ENCODE data around the gene MRPL24. TPM values are rescaled to one million over a fixed set of nuclear protein-coding genes. Genes with fewer than 3 reads are reported as not detected.

The MRPL24 gene
- total RNA-seq, 2 experiments from 2014 or later: 50.4 to 54.7 TPM

GRCh38 chr1:156740237-156740740 is 599 bp downstream of the MRPL24 start:
- peak overlapping the region; percentile 97 for H3K4me3 Mint-ChIP-seq
- H3K4me1 Mint-ChIP-seq: peaks cover 47% of the 10 kb centered on the region
- H3K9me3 Mint-ChIP-seq: no peaks in the 10 kb centered on the region
- DNase-seq: no peak
- peaks cover 65% of the 10 kb centered on the region for H3K36me3 Mint-ChIP-seq (ENCODE audit: low read depth)
- ChIA-PET CTCF (interaction anchor here (1.0 to 5.6 kb wide), 6 partner anchors 8 to 120 kb away, joined by 3 to 63 read pairs (median 8); partner anchors contain the start of genes INSRR, ISG20L2, METTL25B and NTRK1), POLR2A (interaction anchor here (1.4 to 1.6 kb wide), 2 partner anchors 12 kb away, joined by 7 to 12 read pairs; partner anchors contain the start of genes HDGF, ISG20L2 and METTL25B)
- no peaks in the 10 kb centered on the region for H3K27me3 Mint-ChIP-seq
- peak overlapping the region; percentile 95 for H3K27ac Mint-ChIP-seq

GRCh38 chr1:156738916-156739315 is 2.0 kb downstream of the MRPL24 start:
- H3K9me3 Mint-ChIP-seq: no peaks in the 10 kb centered on the region
- peaks cover 40% of the 10 kb centered on the region for H3K4me1 Mint-ChIP-seq
- H3K4me3 Mint-ChIP-seq: no peak overlapping the region
- POLR2A ChIA-PET: interaction anchor here (0.6 to 1.0 kb wide), 2 partner anchors 10 to 13 kb away, joined by 3 read pairs; partner anchors contain the start of genes HDGF, ISG20L2 and METTL25B
- H3K27ac Mint-ChIP-seq: no peak overlapping the region
- peaks cover 54% of the 10 kb centered on the region for H3K36me3 Mint-ChIP-seq (ENCODE audit: low read depth)
- DNase-seq: no peak
- CTCF ChIA-PET: interaction anchor here (0.6 to 5.6 kb wide), 5 partner anchors 12 to 153 kb away, joined by 3 to 63 read pairs (median 3); partner anchors contain the start of genes ISG20L2 and METTL25B
- H3K27me3 Mint-ChIP-seq: no peaks in the 10 kb centered on the region

DNA sequence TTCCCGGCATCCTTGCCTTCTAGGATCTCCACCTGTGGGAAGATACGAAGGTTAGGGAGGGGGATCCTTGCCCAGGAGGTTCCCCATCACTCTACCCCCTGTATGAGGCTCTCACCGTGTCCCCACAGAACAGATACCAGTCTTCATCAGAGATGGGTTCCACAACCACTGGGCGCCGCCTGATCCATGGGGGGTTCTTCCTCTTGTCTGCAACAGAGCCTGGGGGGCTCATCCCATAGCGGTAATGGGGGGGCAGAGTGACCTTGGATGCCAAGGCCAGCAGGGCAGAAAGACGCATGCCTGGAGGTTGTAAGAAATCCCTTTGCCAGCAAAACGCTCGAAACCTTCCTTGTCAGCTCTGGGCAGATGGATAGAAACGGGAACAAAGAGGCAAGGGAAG is 2.5 kb downstream of the MRPL24 start:
- no peak for DNase-seq
- H3K36me3 Mint-ChIP-seq (ENCODE audit: low read depth): peaks cover 49% of the 10 kb centered on the region
- ChIA-PET POLR2A (interaction anchor here (0.6 to 1.0 kb wide), 2 partner anchors 10 to 13 kb away, joined by 3 read pairs; partner anchors contain the start of genes HDGF, ISG20L2 and METTL25B), CTCF (interaction anchor here (1.0 to 5.6 kb wide), 4 partner anchors 11 to 154 kb away, joined by 3 to 63 read pairs (median 3); partner anchors contain the start of genes ISG20L2 and METTL25B)
- no peak overlapping the region for H3K27ac Mint-ChIP-seq
- no peaks in the 10 kb centered on the region for H3K9me3 Mint-ChIP-seq
- H3K4me3 Mint-ChIP-seq: no peak overlapping the region
- peaks cover 36% of the 10 kb centered on the region for H3K4me1 Mint-ChIP-seq
- no peaks in the 10 kb centered on the region for H3K27me3 Mint-ChIP-seq

- POLR2A ChIA-PET: no interaction called here
- H3K27me3 Mint-ChIP-seq: no peaks in the 10 kb centered on the region
- H3K27ac Mint-ChIP-seq: no peak overlapping the region
- H3K36me3 Mint-ChIP-seq (ENCODE audit: low read depth): peaks cover 25% of the 10 kb centered on the region
- H3K4me3 Mint-ChIP-seq: no peak overlapping the region
- H3K9me3 Mint-ChIP-seq: no peaks in the 10 kb centered on the region
- DNase-seq: no peak
- H3K4me1 Mint-ChIP-seq: peaks cover 21% of the 10 kb centered on the region
- CTCF ChIA-PET: interaction anchor here (0.6 to 2.3 kb wide), 4 partner anchors 8 to 361 kb away, joined by 3 to 16 read pairs (median 4); partner anchors contain the start of gene PRCC
Observed at GRCh38 chr1:156733989-156734584, 6.8 kb downstream of the MRPL24 start.

GRCh38 chr1:156728599-156729462 is 12.1 kb downstream of the MRPL24 start, which contains the start of gene ISG20L2:
ISG20L2 (minus strand) TSS chr1:156728766; CDS start chr1:156727652, 1,114 bp downstream.
- H3K9me3 Mint-ChIP-seq: no peaks in the 10 kb centered on the region
- H3K36me3 Mint-ChIP-seq (ENCODE audit: low read depth): peaks cover 16% of the 10 kb centered on the region
- ChIA-PET POLR2A (interaction anchor here (0.7 to 1.8 kb wide), 7 partner anchors 10 to 70 kb away, joined by 3 to 12 read pairs (median 3); partner anchors contain the start of genes HDGF, MRPL24 and PRCC), CTCF (interaction anchor here (0.6 to 7.4 kb wide), 19 partner anchors 8 to 343 kb away, joined by 3 to 106 read pairs (median 4); partner anchors contain the start of genes INSRR, MRPL24, NTRK1 and PRCC)
- H3K4me3 Mint-ChIP-seq: no peak within 1 kb of the TSS
- H3K27ac Mint-ChIP-seq: no peak within 1 kb of the TSS
- H3K4me1 Mint-ChIP-seq: peaks cover 27% of the 10 kb centered on the region
- H3K27me3 Mint-ChIP-seq: no peaks in the 10 kb centered on the region
- DNase-seq: peak; percentile 98

- Mint-ChIP-seq H3K36me3 (ENCODE audit: low read depth) (peaks cover 22% of the 10 kb centered on the region), H3K4me1 (peaks cover 34% of the 10 kb centered on the region), H3K27ac (no peak within 1 kb of the TSS), H3K27me3 (no peaks in the 10 kb centered on the region), H3K9me3 (no peaks in the 10 kb centered on the region), H3K4me3 (no peak within 1 kb of the TSS)
- ChIA-PET CTCF (interaction anchor here (0.6 to 7.4 kb wide), 22 partner anchors 9 to 342 kb away, joined by 3 to 106 read pairs (median 4); partner anchors contain the start of genes CRABP2, INSRR, MRPL24 and NTRK1), POLR2A (interaction anchor here (0.7 to 1.8 kb wide), 8 partner anchors 11 to 71 kb away, joined by 3 to 12 read pairs (median 3); partner anchors contain the start of genes HDGF, MRPL24 and PRCC)
- DNase-seq: peak; percentile 82
Observed at GRCh38 chr1:156727926-156728598, 12.8 kb downstream of the MRPL24 start, which contains the start of gene METTL25B. METTL25B (plus strand) TSS chr1:156728469; CDS start chr1:156729105, 636 bp downstream.

- Mint-ChIP-seq H3K27me3 (no peaks in the 10 kb centered on the region), H3K4me1 (peaks cover 34% of the 10 kb centered on the region), H3K9me3 (no peaks in the 10 kb centered on the region), H3K4me3 (no peak overlapping the region), H3K27ac (no peak overlapping the region), H3K36me3 (ENCODE audit: low read depth) (peaks cover 22% of the 10 kb centered on the region)
- ChIA-PET CTCF (interaction anchor here (1.0 to 7.4 kb wide), 19 partner anchors 13 to 200 kb away, joined by 3 to 106 read pairs (median 14); partner anchors contain the start of genes CRABP2, HDGF, INSRR and MRPL24), POLR2A (interaction anchor here (0.8 to 1.8 kb wide), 2 partner anchors 14 to 24 kb away, joined by 3 to 8 read pairs; partner anchors contain the start of gene HDGF)
- no peak for DNase-seq
Observed at GRCh38 chr1:156727492-156727891, 13.4 kb downstream of the MRPL24 start.

DNA sequence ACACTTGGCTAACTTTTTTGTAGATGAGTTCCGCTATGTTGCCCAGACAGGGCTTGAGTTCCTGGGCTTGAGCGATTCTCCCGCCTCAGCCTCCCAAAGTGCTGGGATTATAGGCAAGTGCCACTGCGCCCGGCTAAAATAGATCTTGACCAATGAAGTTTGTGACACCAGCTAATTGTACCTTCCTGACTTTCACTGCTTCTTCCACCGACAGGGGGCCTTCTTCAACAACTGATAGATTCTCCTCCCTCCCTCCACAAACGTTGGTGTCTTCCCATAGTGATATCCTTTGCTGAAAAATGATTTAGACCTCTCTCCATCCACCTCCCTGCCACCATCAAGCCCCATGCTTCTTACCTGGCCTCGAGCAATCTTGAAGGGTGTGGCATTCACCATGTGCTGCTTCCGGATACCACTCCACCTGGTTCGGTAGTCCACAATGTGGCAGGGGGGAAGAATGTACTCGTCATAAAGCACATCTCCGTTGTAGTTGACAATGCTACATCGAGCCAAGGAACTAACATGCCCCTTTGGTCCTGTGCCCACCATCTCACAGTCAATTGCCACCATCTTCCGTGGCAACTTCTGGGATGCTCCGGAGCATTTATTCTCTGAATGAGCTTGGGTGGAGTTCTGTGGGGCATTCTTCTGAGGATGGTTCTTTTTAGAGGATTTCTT is 14.2 kb downstream of the MRPL24 start:
- peaks cover 34% of the 10 kb centered on the region for H3K4me1 Mint-ChIP-seq
- ChIA-PET POLR2A (interaction anchor here (0.9 kb wide), 1 partner anchor 38 kb away, joined by 4 read pairs; no protein-coding TSS in a partner anchor), CTCF (interaction anchor here (0.6 to 7.4 kb wide), 60 partner anchors 8 to 226 kb away, joined by 3 to 106 read pairs (median 6); partner anchors contain the start of genes CRABP2, HDGF, INSRR and MRPL24)
- peak; percentile 73 for DNase-seq
- no peaks in the 10 kb centered on the region for H3K9me3 Mint-ChIP-seq
- no peaks in the 10 kb centered on the region for H3K27me3 Mint-ChIP-seq
- H3K36me3 Mint-ChIP-seq (ENCODE audit: low read depth): peaks cover 24% of the 10 kb centered on the region
- no peak overlapping the region for H3K4me3 Mint-ChIP-seq
- H3K27ac Mint-ChIP-seq: no peak overlapping the region

- Mint-ChIP-seq H3K27ac (no peak overlapping the region), H3K9me3 (no peaks in the 10 kb centered on the region), H3K4me3 (no peak overlapping the region), H3K4me1 (peaks cover 32% of the 10 kb centered on the region), H3K36me3 (ENCODE audit: low read depth) (peaks cover 31% of the 10 kb centered on the region), H3K27me3 (no peaks in the 10 kb centered on the region)
- POLR2A ChIA-PET: interaction anchor here (0.9 kb wide), 1 partner anchor 37 kb away, joined by 4 read pairs; no protein-coding TSS in a partner anchor
- DNase-seq: peak; percentile 85
- CTCF ChIA-PET: interaction anchor here (0.5 to 7.4 kb wide), 66 partner anchors 9 to 282 kb away, joined by 3 to 106 read pairs (median 5); partner anchors contain the start of genes CRABP2, HDGF, INSRR and MRPL24
Observed at GRCh38 chr1:156725683-156726280, 15.1 kb downstream of the MRPL24 start.

DNA sequence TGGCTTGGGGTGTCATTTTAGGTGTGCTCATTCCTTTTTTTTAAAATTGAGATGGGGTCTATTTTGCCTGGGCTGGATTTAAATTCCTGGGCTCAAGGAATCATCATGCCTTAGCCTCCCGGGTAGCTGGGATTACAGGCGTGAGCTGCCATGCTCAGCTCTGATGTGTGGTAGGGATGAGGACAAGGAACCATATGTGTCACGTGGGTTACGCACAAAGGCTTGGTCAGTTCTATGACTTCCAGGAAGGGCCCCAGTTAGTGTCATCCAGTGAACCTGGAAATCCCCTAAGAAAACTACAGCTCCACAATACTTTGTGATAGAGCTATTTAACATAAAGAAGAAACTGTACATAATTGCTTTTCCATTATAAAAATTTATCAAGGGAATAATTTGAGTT is 19.4 kb downstream of the MRPL24 start:
- no peak overlapping the region for H3K4me3 Mint-ChIP-seq
- DNase-seq: no peak
- peaks cover 20% of the 10 kb centered on the region for H3K4me1 Mint-ChIP-seq
- no peak overlapping the region for H3K27ac Mint-ChIP-seq
- H3K9me3 Mint-ChIP-seq: no peaks in the 10 kb centered on the region
- POLR2A ChIA-PET: interaction anchor here (0.8 kb wide), 1 partner anchor 11 kb away, joined by 3 read pairs; no protein-coding TSS in a partner anchor
- H3K36me3 Mint-ChIP-seq (ENCODE audit: low read depth): peaks cover 33% of the 10 kb centered on the region
- CTCF ChIA-PET: interaction anchor here (0.6 to 7.3 kb wide), 5 partner anchors 11 to 139 kb away, joined by 3 to 35 read pairs (median 7); partner anchors contain the start of gene NTRK1
- no peaks in the 10 kb centered on the region for H3K27me3 Mint-ChIP-seq
